ENCODE data around the gene CUEDC2. TPM values are rescaled to one million over a fixed set of nuclear protein-coding genes. Genes with fewer than 3 reads are reported as not detected.

Gene CUEDC2
- total RNA-seq, 1 donor from 2014 or later = 67.5 TPM

DNA sequence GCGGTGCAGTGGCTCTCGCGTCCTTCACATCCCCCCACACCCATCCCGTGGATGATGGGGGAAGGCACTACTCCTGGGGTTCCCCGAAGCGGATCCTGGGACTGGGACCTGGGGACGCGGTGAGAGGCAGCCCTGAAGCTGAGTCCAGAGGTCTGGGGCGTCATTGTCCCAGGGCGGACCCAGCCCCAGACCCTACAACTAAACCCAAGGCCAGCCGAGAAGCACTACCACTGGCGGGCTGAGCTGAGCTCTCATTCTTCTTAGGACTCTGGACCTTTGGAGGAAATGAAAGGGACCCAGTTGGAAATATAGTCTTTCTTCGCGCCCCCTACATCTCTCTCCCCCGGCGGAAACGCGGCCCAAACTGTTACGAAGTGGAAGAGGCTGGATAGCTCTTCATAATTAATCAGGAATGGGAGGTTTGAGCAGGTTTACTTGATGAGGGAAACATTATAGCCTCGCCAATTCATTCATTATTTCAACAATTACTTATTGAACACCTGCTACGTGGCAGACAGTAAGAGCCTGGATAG lies 12.1 kb downstream of the CUEDC2 start:
- H3K4me1 Mint-ChIP-seq (ENCODE audit: low read depth) = peaks cover 17% of the 10 kb centered on the region
- H3K36me3 Mint-ChIP-seq (ENCODE audit: low read depth) = peaks cover 4% of the 10 kb centered on the region
- H3K27ac Mint-ChIP-seq = peak overlapping the region; percentile 87
- intact Hi-C loops (cut with micrococcal nuclease) = loop anchor here (1.0 to 5.0 kb wide), 4 partner anchors 42 to 288 kb away; partner anchors contain the start of genes ACTR1A and SUFU
- H3K4me3 Mint-ChIP-seq (ENCODE audit: low read depth) = peak overlapping the region; percentile 93
- no peak for DNase-seq (ENCODE audit: low spot score)
- H3K9me3 Mint-ChIP-seq = no peaks in the 10 kb centered on the region
- H3K27me3 Mint-ChIP-seq (ENCODE audit: low read depth) = peaks cover 23% of the 10 kb centered on the region

GRCh38 chr10:102419269-102420180 lies 12.8 kb downstream of the CUEDC2 start:
- Mint-ChIP-seq H3K4me3 (ENCODE audit: low read depth) (peak overlapping the region; percentile 93), H3K27ac (peak overlapping the region; percentile 9), H3K36me3 (ENCODE audit: low read depth) (peaks cover 4% of the 10 kb centered on the region), H3K27me3 (ENCODE audit: low read depth) (peaks cover 23% of the 10 kb centered on the region), H3K4me1 (ENCODE audit: low read depth) (peaks cover 17% of the 10 kb centered on the region), H3K9me3 (no peaks in the 10 kb centered on the region)
- intact Hi-C loops (cut with micrococcal nuclease) = loop anchor here (1.0 to 5.0 kb wide), 4 partner anchors 43 to 287 kb away; partner anchors contain the start of genes ACTR1A and SUFU
- DNase-seq (ENCODE audit: low spot score) = peak; percentile 78

DNA sequence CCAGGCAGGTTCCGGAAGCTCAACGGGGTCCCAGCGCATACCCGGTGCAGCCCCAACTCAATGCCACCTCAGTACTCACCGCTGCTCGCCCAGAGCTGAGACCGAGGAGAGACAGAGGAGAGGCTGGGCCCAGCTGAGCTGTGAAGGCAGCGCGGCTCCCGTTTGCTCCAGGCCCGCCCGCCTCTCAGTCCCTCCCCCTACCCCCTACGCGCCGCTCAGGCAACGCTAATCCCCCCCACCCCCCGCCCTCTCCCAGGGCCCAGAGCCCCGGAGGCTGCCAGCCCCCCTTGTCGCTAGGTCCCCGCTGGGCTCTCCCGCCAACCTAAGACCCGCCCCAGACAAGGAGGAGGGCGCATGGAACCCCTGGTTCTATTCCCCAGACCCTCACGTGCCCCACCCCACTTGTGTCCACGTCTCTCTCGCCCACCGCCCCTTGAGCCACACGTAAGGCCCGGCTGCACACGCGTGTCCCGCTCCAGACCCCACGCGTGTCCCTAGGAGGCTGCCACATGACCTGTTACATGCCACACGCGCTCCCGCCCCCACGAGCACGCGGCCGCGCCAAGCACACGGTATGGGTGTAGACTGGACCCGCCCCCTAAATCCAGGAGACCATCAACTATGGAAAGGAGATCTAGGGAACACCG lies 13.6 kb downstream of the CUEDC2 start, which contains the start of gene PSD:
Gene PSD (minus strand): TSS at position 164 of the 647 bp plus-strand sequence. CDS start 1,747 bp downstream, outside the sequence.
- DNase-seq (ENCODE audit: low spot score) = no peak
- intact Hi-C loops (cut with micrococcal nuclease) = no loop called here
- Mint-ChIP-seq H3K27me3 (ENCODE audit: low read depth) (peaks cover 23% of the 10 kb centered on the region), H3K4me3 (ENCODE audit: low read depth) (peak within 1 kb of the TSS; percentile 93), H3K9me3 (no peaks in the 10 kb centered on the region), H3K36me3 (ENCODE audit: low read depth) (peaks cover 4% of the 10 kb centered on the region), H3K27ac (peak within 1 kb of the TSS; percentile 9), H3K4me1 (ENCODE audit: low read depth) (peaks cover 17% of the 10 kb centered on the region)

GRCh38 chr10:102416695-102417094 lies 15.7 kb downstream of the CUEDC2 start:
- H3K36me3 Mint-ChIP-seq (ENCODE audit: low read depth) = no peaks in the 10 kb centered on the region
- peaks cover 19% of the 10 kb centered on the region for H3K4me1 Mint-ChIP-seq (ENCODE audit: low read depth)
- no peak overlapping the region for H3K27ac Mint-ChIP-seq
- H3K9me3 Mint-ChIP-seq = no peaks in the 10 kb centered on the region
- H3K4me3 Mint-ChIP-seq (ENCODE audit: low read depth) = no peak overlapping the region
- intact Hi-C loops (cut with micrococcal nuclease) = no loop called here
- DNase-seq (ENCODE audit: low spot score) = no peak
- H3K27me3 Mint-ChIP-seq (ENCODE audit: low read depth) = peaks cover 24% of the 10 kb centered on the region

GRCh38 chr10:102416283-102416682 lies 16.1 kb downstream of the CUEDC2 start:
- intact Hi-C loops (cut with micrococcal nuclease) = no loop called here
- Mint-ChIP-seq H3K9me3 (no peaks in the 10 kb centered on the region), H3K27ac (no peak overlapping the region), H3K27me3 (ENCODE audit: low read depth) (peaks cover 28% of the 10 kb centered on the region), H3K4me3 (ENCODE audit: low read depth) (no peak overlapping the region), H3K36me3 (ENCODE audit: low read depth) (no peaks in the 10 kb centered on the region), H3K4me1 (ENCODE audit: low read depth) (peaks cover 22% of the 10 kb centered on the region)
- DNase-seq (ENCODE audit: low spot score) = no peak

GRCh38 chr10:102414749-102415148 lies 17.6 kb downstream of the CUEDC2 start:
- intact Hi-C loops (cut with micrococcal nuclease) = no loop called here
- DNase-seq (ENCODE audit: low spot score) = no peak
- H3K27ac Mint-ChIP-seq = no peak overlapping the region

DNA sequence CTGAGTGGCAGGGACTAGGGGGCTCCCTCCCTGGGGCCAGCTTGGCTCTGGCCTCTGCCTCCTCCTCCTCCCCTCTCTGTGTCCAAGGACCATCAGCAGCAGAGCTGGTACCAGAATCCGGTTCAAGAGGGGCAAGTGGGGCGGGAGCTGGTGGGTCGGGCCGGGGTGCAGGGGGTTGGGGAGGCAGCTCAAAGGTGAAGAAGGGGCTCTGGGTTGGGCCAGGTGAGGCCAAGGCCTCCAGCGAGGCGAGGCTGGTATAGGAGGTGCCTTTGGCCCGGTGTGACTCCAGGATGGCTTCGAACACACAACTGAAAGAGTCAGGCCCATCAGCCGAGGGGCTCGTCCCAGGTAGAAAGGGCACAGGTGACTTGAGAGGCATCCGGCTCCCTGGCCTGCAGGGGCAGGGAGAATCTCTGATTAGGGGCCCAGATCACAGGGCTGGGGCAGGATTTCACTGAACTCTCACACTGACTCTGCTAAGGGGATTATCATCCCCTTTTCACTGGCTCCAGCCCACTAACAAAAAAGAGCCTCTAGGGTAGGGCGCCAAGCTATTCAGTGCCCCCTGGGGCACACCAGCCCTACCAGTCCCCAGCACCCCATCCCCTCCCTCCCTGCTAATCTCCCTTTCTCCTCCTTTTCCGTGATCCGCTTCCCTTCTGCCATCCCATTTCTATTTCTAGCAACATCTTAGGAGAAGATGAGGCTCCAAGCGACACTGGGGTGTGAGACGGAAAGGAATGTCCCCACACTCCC lies 18.4 kb downstream of the CUEDC2 start:
- H3K4me3 Mint-ChIP-seq (ENCODE audit: low read depth) = no peak overlapping the region
- peaks cover 24% of the 10 kb centered on the region for H3K4me1 Mint-ChIP-seq (ENCODE audit: low read depth)
- no peak overlapping the region for H3K27ac Mint-ChIP-seq
- intact Hi-C loops (cut with micrococcal nuclease) = no loop called here
- DNase-seq (ENCODE audit: low spot score) = no peak
- H3K27me3 Mint-ChIP-seq (ENCODE audit: low read depth) = peaks cover 39% of the 10 kb centered on the region
- H3K9me3 Mint-ChIP-seq = no peaks in the 10 kb centered on the region
- H3K36me3 Mint-ChIP-seq (ENCODE audit: low read depth) = no peaks in the 10 kb centered on the region

More at GRCh38 chr10:102414749-102415148, 17.6 kb downstream of the CUEDC2 start:
- Mint-ChIP-seq H3K4me3 (ENCODE audit: low read depth) (no peak overlapping the region), H3K27me3 (ENCODE audit: low read depth) (peaks cover 37% of the 10 kb centered on the region), H3K4me1 (ENCODE audit: low read depth) (peaks cover 23% of the 10 kb centered on the region), H3K36me3 (ENCODE audit: low read depth) (no peaks in the 10 kb centered on the region), H3K9me3 (no peaks in the 10 kb centered on the region)

GRCh38 chr10:102413053-102413705 lies 19.2 kb downstream of the CUEDC2 start:
- Mint-ChIP-seq H3K36me3 (ENCODE audit: low read depth) (no peaks in the 10 kb centered on the region), H3K9me3 (no peaks in the 10 kb centered on the region), H3K4me1 (ENCODE audit: low read depth) (peaks cover 26% of the 10 kb centered on the region), H3K27me3 (ENCODE audit: low read depth) (peaks cover 38% of the 10 kb centered on the region), H3K4me3 (ENCODE audit: low read depth) (no peak overlapping the region), H3K27ac (no peak overlapping the region)
- intact Hi-C loops (cut with micrococcal nuclease) = no loop called here
- no peak for DNase-seq (ENCODE audit: low spot score)

GRCh38 chr10:102412293-102412692 lies 20.1 kb downstream of the CUEDC2 start:
- intact Hi-C loops (cut with micrococcal nuclease) = no loop called here
- Mint-ChIP-seq H3K4me3 (ENCODE audit: low read depth) (no peak overlapping the region), H3K9me3 (no peaks in the 10 kb centered on the region), H3K4me1 (ENCODE audit: low read depth) (peaks cover 32% of the 10 kb centered on the region), H3K36me3 (ENCODE audit: low read depth) (no peaks in the 10 kb centered on the region), H3K27ac (no peak overlapping the region), H3K27me3 (ENCODE audit: low read depth) (peaks cover 34% of the 10 kb centered on the region)
- DNase-seq (ENCODE audit: low spot score) = no peak

DNA sequence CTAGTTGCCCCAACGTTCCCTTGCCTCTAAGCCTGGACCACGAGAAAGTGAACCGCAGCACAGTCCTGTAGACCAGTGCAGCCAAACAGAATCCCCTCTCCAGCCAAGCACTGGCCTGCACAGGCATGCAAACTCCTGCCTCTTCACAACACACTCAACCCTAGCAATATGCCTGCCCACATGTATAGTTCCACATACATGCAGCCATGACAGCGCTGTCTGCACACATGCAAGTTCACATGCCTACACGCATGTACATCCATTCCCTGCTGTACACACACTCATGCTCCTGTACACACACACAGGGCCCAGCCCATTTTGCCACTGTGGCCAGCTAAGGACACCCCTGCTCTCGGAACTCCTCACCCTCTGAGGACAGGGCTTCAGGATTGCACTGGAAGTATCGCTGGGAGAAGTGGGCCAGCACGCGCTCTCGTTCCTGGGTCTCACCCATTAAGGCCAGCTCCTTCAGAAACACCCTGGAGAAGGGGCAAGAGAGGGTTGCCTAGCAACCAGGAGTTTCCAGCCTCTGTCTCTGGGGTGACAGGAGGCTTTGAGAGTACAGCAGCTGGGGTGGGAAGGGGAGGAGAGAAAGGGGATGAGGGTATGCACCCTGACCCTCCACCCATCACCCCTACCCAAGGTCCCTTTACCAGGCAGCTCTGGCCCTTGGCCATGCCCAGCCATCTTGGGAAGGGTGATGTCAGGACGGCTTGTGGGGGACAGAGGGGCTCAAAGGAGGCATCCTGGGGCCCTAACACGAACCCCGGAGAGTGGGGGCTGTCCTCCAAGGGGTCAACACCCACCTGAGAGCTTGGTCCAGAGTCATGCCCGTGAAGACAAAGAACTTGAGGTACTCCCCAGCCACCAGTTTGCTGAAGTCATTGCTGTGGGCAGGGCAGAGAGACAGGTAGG lies 20.8 kb downstream of the CUEDC2 start:
- intact Hi-C loops (cut with micrococcal nuclease) = no loop called here
- H3K36me3 Mint-ChIP-seq (ENCODE audit: low read depth) = no peaks in the 10 kb centered on the region
- H3K9me3 Mint-ChIP-seq = no peaks in the 10 kb centered on the region
- no peak for DNase-seq (ENCODE audit: low spot score)
- H3K4me1 Mint-ChIP-seq (ENCODE audit: low read depth) = peaks cover 32% of the 10 kb centered on the region
- peak overlapping the region; percentile 78 for H3K4me3 Mint-ChIP-seq (ENCODE audit: low read depth)
- H3K27ac Mint-ChIP-seq = peak overlapping the region; percentile 62
- peaks cover 30% of the 10 kb centered on the region for H3K27me3 Mint-ChIP-seq (ENCODE audit: low read depth)

- H3K4me1 Mint-ChIP-seq (ENCODE audit: low read depth) = peaks cover 32% of the 10 kb centered on the region
- intact Hi-C loops (cut with micrococcal nuclease) = no loop called here
- no peaks in the 10 kb centered on the region for H3K9me3 Mint-ChIP-seq
- peak; percentile 53 for DNase-seq (ENCODE audit: low spot score)
- peak overlapping the region; percentile 85 for H3K4me3 Mint-ChIP-seq (ENCODE audit: low read depth)
- peaks cover 2% of the 10 kb centered on the region for H3K36me3 Mint-ChIP-seq (ENCODE audit: low read depth)
- H3K27me3 Mint-ChIP-seq (ENCODE audit: low read depth) = peaks cover 25% of the 10 kb centered on the region
- no peak overlapping the region for H3K27ac Mint-ChIP-seq
Measured at GRCh38 chr10:102410429-102411073, 21.8 kb downstream of the CUEDC2 start.
